Endometrial microvascular endothelial cells (primary cell): ENCODE measurements around the gene ZNF580. TPM values are rescaled to one million over a fixed set of nuclear protein-coding genes. Genes with fewer than 3 reads are reported as not detected.

Source experiments
- in situ Hi-C: cut with HindIII; loops from 2 replicates; pipeline ENCODE4 v1.10.0; 2017; ENCODE audit warnings: low sequenced_read_pairs, low pct_unique_long_range_greater_than_20kb; ENCODE audit errors: inconsistent ontology term
- total RNA-seq: library from RNA; depleted of rRNA; stranded (reverse); fragments of >200 nt; gene quantifications from one replicate; pipeline ENCODE4 v1.2.3, GENCODE V29; 2015; ENCODE audit errors: inconsistent ontology term

ZNF580 gene
- total RNA-seq, 1 donor from 2014 or later: 11.1 TPM

- in situ Hi-C loops: no loop called here
Observed at GRCh38 chr19:55653651-55654322, 13.0 kb downstream of the ZNF580 start.

- in situ Hi-C loops: no loop called here
Observed at GRCh38 chr19:55654323-55654867, 13.6 kb downstream of the ZNF580 start.

- in situ Hi-C loops: no loop called here
Observed at GRCh38 chr19:55654868-55655647, 14.3 kb downstream of the ZNF580 start, which contains the start of gene U2AF2. TSS of gene U2AF2 (plus strand) at chr19:55655035. CDS start at chr19:55655105, 70 bp downstream.

- in situ Hi-C loops: no loop called here
Observed at GRCh38 chr19:55655648-55656040, 14.8 kb downstream of the ZNF580 start.

- in situ Hi-C loops: no loop called here
Observed at GRCh38 chr19:55656552-55656951, 15.8 kb downstream of the ZNF580 start.

GRCh38 chr19:55656988-55657747 is 16.4 kb downstream of the ZNF580 start:
- in situ Hi-C loops: no loop called here

GRCh38 chr19:55658846-55659459 is 18.2 kb downstream of the ZNF580 start:
- in situ Hi-C loops: no loop called here

- in situ Hi-C loops: no loop called here
Observed at GRCh38 chr19:55659822-55660221, 19.0 kb downstream of the ZNF580 start.

- in situ Hi-C loops: no loop called here
Observed at GRCh38 chr19:55660404-55660803, 19.6 kb downstream of the ZNF580 start.

GRCh38 chr19:55660991-55661390 is 20.2 kb downstream of the ZNF580 start:
- in situ Hi-C loops: no loop called here

GRCh38 chr19:55661826-55662225 is 21.0 kb downstream of the ZNF580 start:
- in situ Hi-C loops: no loop called here

GRCh38 chr19:55663846-55664536 is 23.2 kb downstream of the ZNF580 start:
- in situ Hi-C loops: no loop called here

GRCh38 chr19:55666343-55667005 is 25.7 kb downstream of the ZNF580 start:
- in situ Hi-C loops: no loop called here

GRCh38 chr19:55667006-55667381 is 26.2 kb downstream of the ZNF580 start:
- in situ Hi-C loops: no loop called here

GRCh38 chr19:55667511-55667910 is 26.7 kb downstream of the ZNF580 start:
- in situ Hi-C loops: no loop called here

GRCh38 chr19:55667958-55668357 is 27.2 kb downstream of the ZNF580 start:
- in situ Hi-C loops: no loop called here

- in situ Hi-C loops: no loop called here
Observed at GRCh38 chr19:55668603-55669348, 28.0 kb downstream of the ZNF580 start.
